ENCODE results near the gene CACNG6.
A peak's percentile ranks its signal among the peaks of the same experiment; 100 is the strongest.

The CACNG6 gene

GRCh38 chr19:53971673-53972072 lies 19.8 kb upstream of the CACNG6 start:
- DNase-seq, result no peak

DNA sequence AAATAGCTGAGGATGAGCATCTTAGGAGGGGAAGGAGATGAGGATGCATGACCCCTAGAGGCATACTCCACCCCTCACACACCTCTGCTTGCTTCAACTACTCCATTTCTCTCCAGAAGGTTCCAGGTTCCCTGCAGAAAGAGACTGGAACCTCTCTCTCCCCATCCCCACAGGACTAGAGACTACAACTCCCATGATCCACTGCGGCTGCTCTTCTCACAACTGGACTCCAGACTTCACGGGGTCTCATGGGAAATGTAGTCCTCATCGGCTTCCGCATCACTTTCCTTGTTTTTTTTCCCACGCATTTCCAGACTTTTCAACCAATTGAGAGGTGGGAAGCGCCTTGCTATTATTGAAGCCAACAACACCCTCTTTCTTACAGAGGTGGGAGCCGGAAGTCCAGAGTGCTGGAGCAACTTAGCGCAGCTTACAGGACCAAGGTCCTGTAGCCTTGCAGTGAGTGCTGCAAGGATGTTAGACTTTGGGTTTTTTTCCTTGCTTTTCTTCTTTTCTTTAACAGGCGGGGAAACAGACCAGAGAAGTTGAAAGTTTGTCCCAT lies 13.9 kb upstream of the CACNG6 start:
- DNase-seq, result peak; percentile 56

GRCh38 chr19:53977991-53978731 lies 13.3 kb upstream of the CACNG6 start:
- DNase-seq, result no peak

DNA sequence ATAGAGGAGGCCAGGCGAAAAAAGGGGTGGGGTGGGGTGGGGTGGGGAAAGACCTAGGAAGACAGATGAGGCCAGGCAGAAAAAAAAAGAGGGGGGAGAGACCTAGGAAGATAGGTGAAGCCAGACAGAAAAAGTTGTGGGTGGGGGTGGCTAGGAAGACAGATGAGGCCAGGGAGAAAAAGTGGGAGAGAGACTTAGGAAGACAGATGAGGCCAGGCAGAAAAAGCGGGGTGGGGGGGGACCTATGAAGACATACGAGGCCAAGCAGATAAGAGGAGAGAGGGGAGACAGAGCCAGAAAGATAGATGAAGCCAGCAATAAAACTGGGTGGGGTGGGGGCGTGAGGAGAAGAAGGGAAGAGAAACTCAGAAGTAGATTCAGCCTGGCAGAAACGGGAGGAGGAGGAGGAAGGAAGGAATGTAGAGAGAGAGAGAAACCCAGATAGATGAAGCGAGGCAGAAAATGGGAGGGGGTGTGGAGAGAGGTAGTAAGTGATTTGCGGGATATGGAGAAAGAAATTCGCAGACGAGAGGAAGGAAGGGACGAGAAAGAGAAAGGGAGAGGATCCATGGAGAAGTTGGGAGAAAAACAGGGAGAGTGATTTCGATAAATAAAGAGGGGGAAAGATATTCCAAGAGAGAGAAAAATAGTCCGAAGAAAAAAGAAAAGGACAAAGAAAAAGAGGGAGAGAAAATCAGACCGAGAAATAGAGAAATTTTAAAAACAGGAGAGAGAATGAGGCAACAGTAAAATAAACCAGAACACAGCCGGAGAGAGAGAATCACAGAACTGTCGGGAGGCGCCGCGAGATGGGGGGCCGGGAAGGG lies 12.2 kb upstream of the CACNG6 start:
- no peak for DNase-seq

GRCh38 chr19:53980539-53981375 lies 10.7 kb upstream of the CACNG6 start:
- no peak for DNase-seq

GRCh38 chr19:53981376-53981951 lies 10.0 kb upstream of the CACNG6 start:
- no peak for DNase-seq

DNA sequence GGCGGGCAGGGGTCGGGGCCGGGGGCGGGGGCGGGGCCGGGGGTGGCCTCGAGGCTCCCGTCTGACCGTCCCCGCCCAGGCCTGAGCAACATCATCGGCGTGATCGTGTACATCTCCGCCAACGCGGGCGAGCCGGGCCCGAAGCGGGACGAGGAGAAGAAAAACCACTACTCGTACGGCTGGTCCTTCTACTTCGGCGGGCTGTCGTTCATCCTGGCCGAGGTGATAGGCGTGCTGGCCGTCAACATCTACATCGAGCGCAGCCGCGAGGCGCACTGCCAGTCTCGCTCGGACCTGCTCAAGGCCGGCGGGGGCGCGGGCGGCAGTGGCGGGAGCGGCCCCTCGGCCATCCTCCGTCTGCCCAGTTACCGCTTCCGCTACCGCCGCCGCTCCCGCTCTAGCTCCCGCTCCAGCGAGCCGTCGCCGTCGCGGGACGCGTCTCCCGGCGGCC lies 9.4 kb upstream of the CACNG6 start:
- DNase-seq, result no peak

DNA sequence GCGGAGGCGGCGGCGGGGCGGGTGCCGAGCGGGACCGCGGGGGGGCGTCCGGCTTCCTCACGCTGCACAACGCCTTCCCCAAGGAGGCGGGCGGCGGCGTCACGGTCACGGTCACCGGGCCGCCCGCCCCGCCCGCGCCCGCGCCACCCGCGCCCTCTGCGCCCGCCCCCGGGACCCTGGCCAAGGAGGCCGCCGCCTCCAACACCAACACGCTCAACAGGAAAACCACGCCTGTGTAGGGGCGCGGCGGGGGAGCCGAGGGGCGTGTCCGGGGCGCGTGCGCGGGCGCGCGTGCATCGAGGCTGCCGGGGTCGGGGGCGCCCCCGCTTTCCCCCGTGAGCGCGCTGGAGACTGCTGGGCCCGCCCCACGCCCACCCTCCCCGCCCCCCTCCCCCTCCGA lies 8.8 kb upstream of the CACNG6 start:
- no peak for DNase-seq

GRCh38 chr19:53983457-53984289 lies 7.8 kb upstream of the CACNG6 start:
- no peak for DNase-seq

GRCh38 chr19:53985863-53986262 lies 5.6 kb upstream of the CACNG6 start:
- no peak for DNase-seq

DNA sequence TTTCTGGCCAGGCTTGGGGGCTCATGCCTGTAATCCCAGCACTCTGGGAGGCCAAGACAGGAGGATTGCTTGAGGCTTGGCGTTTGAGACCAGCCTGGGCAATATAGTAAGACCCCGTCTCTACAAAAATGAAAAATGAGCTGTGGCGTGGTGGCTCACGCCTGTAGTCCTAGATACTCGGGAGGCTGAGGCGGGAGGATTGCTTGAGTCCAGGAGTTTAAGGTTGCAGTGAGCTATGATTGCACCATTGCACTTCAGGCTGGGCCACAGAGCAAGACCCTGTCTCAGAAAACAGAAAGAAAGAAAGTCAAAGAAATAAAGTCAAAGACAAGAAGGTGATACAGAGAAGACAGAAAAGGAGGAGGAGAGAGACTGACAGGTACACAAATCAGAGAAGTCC lies 2.5 kb upstream of the CACNG6 start:
- no peak for DNase-seq

DNA sequence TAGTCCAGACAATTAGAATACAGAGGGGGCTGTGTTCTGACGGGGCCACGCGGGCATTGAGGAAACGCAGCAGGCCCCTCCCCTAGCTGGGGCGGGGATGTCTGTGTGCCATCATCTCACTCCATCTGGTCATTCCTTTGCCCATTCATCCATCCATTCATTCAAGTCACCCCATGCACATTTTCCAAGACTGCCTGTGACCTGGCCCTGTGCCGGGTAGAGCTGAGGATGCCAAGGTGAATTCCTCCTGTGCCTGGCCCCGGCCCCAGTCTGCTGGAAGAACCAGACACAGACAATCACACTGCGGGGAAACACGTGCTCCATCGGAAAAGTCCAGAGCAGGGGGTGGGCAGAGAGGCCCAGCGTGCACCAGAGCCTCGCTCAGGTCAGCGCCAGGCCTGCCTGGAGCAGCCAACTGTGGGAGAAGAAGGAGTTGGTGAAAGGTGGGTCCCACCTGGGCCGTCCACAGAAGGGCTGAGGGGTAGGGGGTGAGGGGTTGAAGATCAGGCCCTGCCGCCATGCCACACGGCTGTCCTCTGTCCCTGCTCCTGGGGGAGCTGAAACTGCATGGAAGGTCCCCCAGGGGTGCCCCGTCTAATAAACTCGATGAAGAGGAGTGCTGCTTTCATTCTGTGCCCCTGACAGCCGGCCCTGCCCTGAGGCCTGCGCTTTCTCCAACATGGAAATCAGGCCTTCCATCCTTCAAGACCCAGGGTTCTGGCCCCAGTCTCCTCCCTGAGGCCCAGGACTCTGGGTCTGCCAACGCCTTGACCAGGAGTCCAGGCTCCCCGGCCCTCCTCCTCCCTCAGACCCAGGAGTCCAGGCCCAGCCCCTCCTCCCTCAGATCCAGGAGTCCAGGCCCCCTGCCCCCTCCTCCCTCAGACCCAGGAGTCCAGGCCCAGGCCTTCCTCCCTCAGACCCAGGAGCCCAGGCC lies 1.6 kb upstream of the CACNG6 start:
- no peak for DNase-seq

GRCh38 chr19:53992211-53992610 lies 774 bp downstream of the CACNG6 start:
- no peak for DNase-seq

DNA sequence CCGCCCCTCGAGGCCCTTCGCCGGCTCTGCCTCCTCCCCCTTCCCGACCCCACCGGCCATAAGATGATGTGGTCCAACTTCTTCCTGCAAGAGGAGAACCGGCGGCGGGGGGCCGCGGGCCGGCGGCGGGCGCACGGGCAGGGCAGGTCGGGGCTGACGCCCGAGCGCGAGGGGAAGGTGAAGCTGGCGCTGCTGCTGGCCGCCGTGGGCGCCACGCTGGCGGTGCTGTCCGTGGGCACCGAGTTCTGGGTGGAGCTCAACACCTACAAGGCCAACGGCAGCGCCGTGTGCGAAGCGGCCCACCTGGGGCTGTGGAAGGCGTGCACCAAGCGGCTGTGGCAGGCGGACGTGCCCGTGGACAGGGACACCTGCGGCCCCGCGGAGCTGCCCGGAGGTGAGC lies 1.4 kb downstream of the CACNG6 start:
- no peak for DNase-seq

DNA sequence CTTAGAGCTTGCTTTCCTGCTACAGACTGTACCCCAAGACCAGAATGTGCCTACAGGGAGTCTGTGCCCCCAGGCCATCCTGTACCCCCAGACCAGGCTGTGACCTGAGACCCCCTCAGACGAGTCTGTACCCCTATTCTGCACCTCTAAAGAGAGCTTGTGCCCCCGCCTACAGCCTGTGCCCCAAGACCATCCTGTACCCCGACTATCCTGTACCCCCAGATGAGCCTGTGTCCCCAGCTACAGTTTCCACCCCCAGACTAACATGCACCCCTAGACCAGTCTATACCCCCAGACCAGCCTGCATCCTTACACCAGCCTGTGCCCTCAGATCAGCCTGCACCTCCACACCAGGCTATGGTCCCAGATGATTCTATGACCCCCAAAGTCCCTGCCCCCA lies 2.0 kb downstream of the CACNG6 start:
- DNase-seq, result no peak

DNA sequence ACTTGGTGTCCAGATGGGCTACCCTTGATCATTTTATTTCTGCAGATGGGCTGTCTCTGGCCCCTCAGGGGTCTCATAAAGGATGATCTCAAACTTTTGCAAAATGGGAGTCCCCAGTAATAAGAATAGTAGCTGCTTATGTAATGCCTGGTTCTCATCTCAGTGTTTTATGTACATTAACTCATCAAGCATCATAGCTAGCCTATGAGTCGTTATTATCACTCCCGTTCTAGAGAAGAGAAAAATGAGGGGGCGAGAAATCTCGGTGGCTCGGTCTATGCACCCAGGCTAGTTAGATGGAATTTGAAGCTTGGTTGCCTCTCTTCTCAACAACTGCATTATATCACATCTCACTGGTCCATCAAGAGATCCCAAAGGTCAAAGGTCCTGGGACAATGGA lies 3.4 kb downstream of the CACNG6 start:
- no peak for DNase-seq

GRCh38 chr19:53998223-53998622 lies 6.8 kb downstream of the CACNG6 start:
- no peak for DNase-seq

GRCh38 chr19:53999694-54000093 lies 8.3 kb downstream of the CACNG6 start:
- DNase-seq, result no peak

DNA sequence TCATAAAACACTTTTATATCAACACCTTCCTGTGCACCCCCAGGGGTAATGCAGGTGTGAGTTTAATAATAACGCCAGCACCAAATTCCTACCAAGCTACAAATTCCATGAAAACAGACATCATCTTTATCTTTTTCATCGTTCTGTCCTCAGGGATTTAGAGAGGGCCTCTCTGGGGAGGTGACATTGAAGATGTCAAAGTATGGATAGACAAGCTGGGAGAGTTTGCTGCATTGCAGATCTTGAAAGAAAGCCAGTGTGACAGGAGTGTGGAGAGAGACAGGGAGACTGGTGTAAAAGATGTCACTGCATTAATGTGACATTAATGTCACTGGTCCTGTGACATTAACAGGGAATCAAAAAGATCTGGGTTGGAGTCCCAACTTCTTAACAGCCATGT lies 10.1 kb downstream of the CACNG6 start:
- DNase-seq, result no peak

DNA sequence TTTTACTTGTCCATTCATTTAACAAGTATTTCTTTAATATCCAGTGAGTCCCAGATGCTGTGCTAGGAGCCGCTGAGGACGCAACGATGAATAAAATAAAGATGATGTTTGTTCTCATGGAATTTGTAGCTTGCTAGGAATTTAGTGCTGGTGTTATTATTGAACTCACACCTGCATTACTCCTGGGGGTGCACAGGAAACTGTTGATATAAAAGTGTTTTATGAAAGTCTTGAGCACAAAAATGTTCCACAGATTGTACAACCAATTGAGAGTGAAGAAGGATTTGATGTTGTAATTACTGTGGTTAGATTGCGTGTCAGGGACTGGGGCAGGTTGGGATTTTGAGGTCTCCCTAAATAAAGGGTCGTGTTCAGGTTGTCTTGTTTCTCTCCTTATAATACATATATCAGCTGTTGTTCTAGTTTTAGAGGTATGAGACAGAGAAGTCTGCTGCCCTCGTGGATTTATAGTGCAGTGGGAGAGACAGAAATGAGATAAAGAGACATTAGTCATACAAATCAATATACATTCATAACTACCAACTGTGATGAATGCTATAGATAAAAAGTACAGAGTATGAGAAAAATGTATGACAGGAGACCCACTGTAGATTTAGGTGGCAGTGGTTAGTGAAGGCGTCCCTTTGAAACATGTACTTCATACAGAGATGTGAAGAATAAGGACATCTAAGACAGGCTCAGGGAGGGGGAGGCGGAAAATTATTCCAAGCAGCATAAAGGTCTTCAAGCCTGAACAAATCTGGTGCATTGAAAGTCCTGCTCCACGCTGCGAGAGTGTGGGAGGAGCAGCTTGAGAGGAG lies 11.3 kb downstream of the CACNG6 start:
- no peak for DNase-seq
